Esophagus squamous epithelium (tissue), 5 donors: ENCODE data around the gene KRTAP12-3. TPM values are rescaled to one million over a fixed set of nuclear protein-coding genes. Genes with fewer than 3 reads are reported as not detected.

Source experiments
- DNase-seq: peaks from one replicate; lab custom pipeline; 2025; lab: John Stamatoyannopoulos, UW
- H3K27ac ChIP-seq, 4 donors: fragments of 200-600 bp; sonication (generic); one replicate each; pipeline ENCODE4 v1.5.1; 2016 to 2019; ENCODE audit warnings: mild to moderate bottlenecking in 1 of 4
- H3K27me3 ChIP-seq, 4 donors: fragments of 200-600 bp; sonication (generic); 1 replicate in 3 of 4; 2 replicates in 1 of 4; pipeline versions ENCODE4 v1.5.1 to v1.6.0; 2017 to 2021; ENCODE audit warnings: antibody characterized with exemption in 1 of 4
- H3K36me3 ChIP-seq, 3 donors: fragments of 200-600 bp; sonication (generic); one replicate each; pipeline ENCODE4 v1.5.1; 2016 to 2019
- H3K4me1 ChIP-seq, 3 donors: fragments of 200-600 bp; sonication (generic); one replicate each; pipeline ENCODE4 v1.5.1; 2017 to 2019
- H3K4me3 ChIP-seq, 4 donors: fragments of 200-600 bp; sonication (generic); 1 replicate in 3 of 4; 2 replicates in 1 of 4; pipeline ENCODE4 v1.5.1; 2016 to 2019; ENCODE audit warnings: mild to moderate bottlenecking in 2 of 4, moderate library complexity in 1 of 4
- H3K9me3 ChIP-seq, 3 donors: fragments of 200-600 bp; sonication (generic); one replicate each; pipeline ENCODE4 v1.5.1; 2016 to 2019
- POLR2A ChIP-seq, 4 donors: fragments of 450-650 bp; IDR thresholded peaks; one replicate each; pipeline ENCODE4 v1.6.1; 2017; ENCODE audit warnings: antibody characterized with exemption in 4 of 4, mild to moderate bottlenecking in 4 of 4, moderate library complexity in 3 of 4
- WGBS, 2 donors: methylation state at CpG; one replicate each; pipeline ENCODE4 v1.1.5; 2018; 5-methylcytosine and 5-hydroxymethylcytosine counted together
- intact Hi-C: fragments of 100-400 bp; cut with DNase I; formaldehyde crosslinking; loops from one replicate; pipeline ENCODE4 v1.15.0; 2022
- total RNA-seq, 4 donors: library from RNA; depleted of rRNA; stranded (reverse); fragments of >200 nt; gene quantifications; one replicate each; pipeline ENCODE4 v1.1.0, GENCODE V29; 2016
- TF ChIP-seq, protein P1 (sequence below), 6 experiments: fragments of 450-650 bp in 4 of 6; fragments of 200-600 bp in 2 of 6; sonication (generic) in 2 of 6; IDR thresholded peaks; one replicate each; pipeline ENCODE4 v1.5.1; 2016 to 2019; ENCODE audit warnings: antibody characterized with exemption in 6 of 6, mild to moderate bottlenecking in 4 of 6, moderate library complexity in 4 of 6
- donor health status: DM: yes; HTN: yes; CAD: no.

KRTAP12-3 gene
- total RNA-seq, 4 donors from 2014 or later, result not detected

DNA sequence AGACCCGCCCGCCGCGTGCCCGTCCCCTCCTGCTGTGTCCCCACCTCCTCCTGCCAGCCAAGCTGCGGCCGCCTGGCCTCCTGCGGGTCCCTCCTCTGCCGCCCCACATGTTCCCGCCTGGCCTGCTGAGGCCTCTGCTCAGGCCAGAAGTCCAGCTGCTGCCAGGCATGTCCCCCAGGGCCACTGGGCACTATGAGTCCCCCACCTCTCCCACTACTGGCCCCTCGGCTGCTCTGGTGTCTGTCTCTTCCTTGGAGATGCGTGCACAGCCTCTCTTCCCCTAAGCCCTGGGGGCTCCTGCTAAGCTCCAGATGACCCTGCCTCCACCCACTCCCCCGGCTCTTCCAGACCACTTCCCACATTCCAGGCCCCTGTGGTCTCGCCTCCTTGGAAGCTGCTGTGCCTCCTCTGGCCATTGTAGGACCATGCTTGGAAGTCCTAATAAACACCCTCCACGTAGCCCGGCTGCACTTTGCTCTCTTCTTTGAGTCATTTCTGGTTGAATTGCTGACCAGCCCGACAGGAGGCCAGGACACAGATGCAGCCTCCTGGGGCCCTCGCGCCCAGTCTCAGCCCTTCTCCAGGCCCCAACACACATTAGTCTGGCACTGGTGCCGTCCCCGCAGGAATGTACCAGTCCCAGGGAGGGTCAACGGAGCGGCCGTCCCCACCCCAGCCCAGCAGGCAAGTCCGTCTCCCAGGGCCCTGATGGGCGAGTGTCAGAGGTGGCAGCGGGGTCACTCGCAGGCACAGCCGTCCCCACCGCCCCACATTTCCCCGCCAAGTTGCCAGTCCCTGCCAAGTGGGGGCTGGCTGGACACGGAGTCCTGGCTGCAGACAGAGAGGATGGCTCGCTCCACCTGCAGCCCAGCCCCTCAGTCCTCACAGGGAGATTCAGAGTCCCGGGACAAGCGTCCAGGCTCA is 40.3 kb downstream of the KRTAP12-3 start:
- H3K27me3 ChIP-seq, result peaks cover 0 to 88% (median 0%) of the 10 kb centered on the region in 4 donors
- WGBS, 2 donors, result 18 to 20% methylated on average over 6 to 13 of the region's 35 CpGs
- no peak overlapping the region for H3K27ac ChIP-seq
- intact Hi-C loops, result no loop called here
- DNase-seq, result no peak
- no peaks in the 10 kb centered on the region for H3K36me3 ChIP-seq
- no peak for TF ChIP-seq POLR2A (IDR thresholded peaks at IDR 0.05)
- TF ChIP-seq, protein P1, sequence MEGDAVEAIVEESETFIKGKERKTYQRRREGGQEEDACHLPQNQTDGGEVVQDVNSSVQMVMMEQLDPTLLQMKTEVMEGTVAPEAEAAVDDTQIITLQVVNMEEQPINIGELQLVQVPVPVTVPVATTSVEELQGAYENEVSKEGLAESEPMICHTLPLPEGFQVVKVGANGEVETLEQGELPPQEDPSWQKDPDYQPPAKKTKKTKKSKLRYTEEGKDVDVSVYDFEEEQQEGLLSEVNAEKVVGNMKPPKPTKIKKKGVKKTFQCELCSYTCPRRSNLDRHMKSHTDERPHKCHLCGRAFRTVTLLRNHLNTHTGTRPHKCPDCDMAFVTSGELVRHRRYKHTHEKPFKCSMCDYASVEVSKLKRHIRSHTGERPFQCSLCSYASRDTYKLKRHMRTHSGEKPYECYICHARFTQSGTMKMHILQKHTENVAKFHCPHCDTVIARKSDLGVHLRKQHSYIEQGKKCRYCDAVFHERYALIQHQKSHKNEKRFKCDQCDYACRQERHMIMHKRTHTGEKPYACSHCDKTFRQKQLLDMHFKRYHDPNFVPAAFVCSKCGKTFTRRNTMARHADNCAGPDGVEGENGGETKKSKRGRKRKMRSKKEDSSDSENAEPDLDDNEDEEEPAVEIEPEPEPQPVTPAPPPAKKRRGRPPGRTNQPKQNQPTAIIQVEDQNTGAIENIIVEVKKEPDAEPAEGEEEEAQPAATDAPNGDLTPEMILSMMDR (IDR thresholded peaks at IDR 0.05), result no peak
- no peak overlapping the region for H3K4me3 ChIP-seq
- H3K9me3 ChIP-seq, result peaks cover 0 to 11% (median 0%) of the 10 kb centered on the region in 3 donors
- no peaks in the 10 kb centered on the region for H3K4me1 ChIP-seq

GRCh38 chr21:44699502-44700001 is 41.8 kb downstream of the KRTAP12-3 start:
- intact Hi-C loops, result no loop called here
- Histone ChIP-seq H3K4me3 (no peak overlapping the region), H3K4me1 (no peaks in the 10 kb centered on the region), H3K27me3 (peaks cover 0 to 100% (median 2%) of the 10 kb centered on the region in 4 donors), H3K27ac (no peak overlapping the region), H3K9me3 (no peaks in the 10 kb centered on the region), H3K36me3 (no peaks in the 10 kb centered on the region)
- 47 to 60% methylated on average over 9 to 12 of the region's 17 CpGs for WGBS, 2 donors
- DNase-seq, result no peak
- TF ChIP-seq, protein P1 (IDR thresholded peaks at IDR 0.05), result no peak
- no peak for TF ChIP-seq POLR2A (IDR thresholded peaks at IDR 0.05)

- H3K27me3 ChIP-seq, result peaks cover 0 to 100% (median 3%) of the 10 kb centered on the region in 4 donors
- no peaks in the 10 kb centered on the region for H3K36me3 ChIP-seq
- H3K4me1 ChIP-seq, result no peaks in the 10 kb centered on the region
- intact Hi-C loops, result no loop called here
- TF ChIP-seq POLR2A (IDR thresholded peaks at IDR 0.05), result no peak
- TF ChIP-seq, protein P1 (IDR thresholded peaks at IDR 0.05), result no peak
- H3K4me3 ChIP-seq, result no peak overlapping the region
- WGBS, 2 donors, result 27 to 53% methylated on average over 6 to 13 of the region's 21 CpGs
- H3K27ac ChIP-seq, result no peak overlapping the region
- H3K9me3 ChIP-seq, result no peaks in the 10 kb centered on the region
- DNase-seq, result no peak
These were observed 42.6 kb downstream of the KRTAP12-3 start for GRCh38 chr21:44700101-44701022.

- intact Hi-C loops, result no loop called here
- Histone ChIP-seq H3K27ac (no peak overlapping the region), H3K4me1 (no peaks in the 10 kb centered on the region), H3K27me3 (peaks cover 0 to 100% (median 3%) of the 10 kb centered on the region in 4 donors), H3K36me3 (no peaks in the 10 kb centered on the region), H3K9me3 (peaks cover 0 to 2% (median 0%) of the 10 kb centered on the region in 3 donors), H3K4me3 (no peak overlapping the region)
- no peak for TF ChIP-seq POLR2A (IDR thresholded peaks at IDR 0.05)
- TF ChIP-seq, protein P1 (IDR thresholded peaks at IDR 0.05), result no peak
- WGBS, 2 donors, result 84 to 87% methylated on average over 14 of the region's 14 CpGs
- DNase-seq, result no peak
These were observed 43.3 kb downstream of the KRTAP12-3 start for GRCh38 chr21:44701023-44701400.
